NCI-H1436 treated with DMSO at 0.1 percent for 48 hours (cell line): ENCODE results near the gene SEMA5A.

ENCODE experiments used
- DNase-seq: peaks from one replicate; lab custom pipeline; 2025; lab: John Stamatoyannopoulos, UW

Gene SEMA5A

DNA sequence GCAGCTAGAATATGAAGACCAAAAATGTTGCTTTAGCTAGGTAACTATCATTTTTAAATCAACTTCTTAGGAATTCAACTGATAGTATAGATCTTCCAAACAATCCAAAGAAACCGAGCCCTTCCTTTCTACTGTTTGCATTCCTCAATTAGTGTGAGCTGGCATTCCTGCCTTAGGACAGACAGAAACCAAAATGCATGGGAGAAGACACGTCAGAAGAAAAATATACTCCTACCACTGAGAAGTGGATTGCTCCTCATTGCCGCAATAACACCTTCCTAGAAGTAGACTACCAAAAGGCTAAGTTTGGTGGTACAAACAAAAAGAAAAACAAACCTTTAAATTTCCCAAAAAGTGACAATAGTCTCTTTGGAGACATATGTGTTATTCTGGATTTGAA lies 440.0 kb downstream of the SEMA5A start:
- no peak for DNase-seq

DNA sequence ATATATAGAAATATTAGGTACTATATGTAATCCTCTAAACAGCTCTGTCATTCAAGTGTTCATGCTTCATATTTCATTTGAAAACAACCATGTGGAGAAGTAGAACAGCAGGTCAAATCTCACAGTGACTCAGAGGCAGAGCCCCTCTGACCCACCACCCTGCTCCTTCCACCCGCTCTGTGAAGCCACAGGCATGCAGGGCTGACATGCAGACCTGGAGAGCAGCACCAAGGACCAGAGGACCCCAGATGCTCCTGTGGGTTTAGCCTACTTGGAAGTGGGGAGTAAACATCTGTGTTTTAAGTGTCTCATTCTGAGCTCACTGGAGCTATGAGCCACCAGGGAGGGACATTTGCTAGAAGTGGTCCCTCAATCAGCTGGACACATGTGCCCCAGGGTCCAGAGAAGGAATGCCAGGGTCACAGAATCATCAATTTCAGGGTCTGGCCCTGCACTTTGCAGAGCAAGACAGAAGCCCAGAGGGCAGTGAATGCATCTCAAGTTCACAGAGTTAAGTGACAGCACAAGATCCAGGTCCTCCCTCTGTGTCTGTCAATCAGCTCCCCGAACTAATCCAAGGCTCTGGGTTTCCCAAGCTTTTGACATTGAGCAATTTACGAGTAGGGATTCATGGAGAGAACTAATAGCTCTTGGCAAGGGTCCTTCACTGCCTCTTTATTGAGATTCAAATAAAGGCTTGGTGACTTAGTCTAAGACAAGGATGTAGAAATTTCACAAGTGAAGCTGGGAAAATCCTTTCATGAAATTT lies 441.1 kb downstream of the SEMA5A start:
- no peak for DNase-seq

DNA sequence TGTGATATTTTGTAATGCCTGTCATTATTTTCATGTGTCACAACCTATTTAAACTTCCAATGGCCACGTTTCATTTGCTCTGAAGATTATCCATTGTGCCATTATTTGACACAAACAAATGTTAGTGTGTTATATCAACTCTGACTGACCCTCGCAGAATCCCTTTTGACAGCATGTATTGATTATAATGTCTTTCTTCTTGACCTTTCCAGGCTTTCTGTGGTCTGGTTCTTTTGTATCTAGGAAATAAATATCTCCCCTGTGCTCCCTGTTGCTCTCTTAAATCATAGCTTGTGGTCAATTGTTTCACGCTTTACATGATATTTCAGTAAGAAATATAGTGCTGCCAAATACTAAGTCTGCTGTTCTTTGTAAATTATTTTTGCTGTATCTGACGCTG lies 442.6 kb downstream of the SEMA5A start:
- DNase-seq: no peak

DNA sequence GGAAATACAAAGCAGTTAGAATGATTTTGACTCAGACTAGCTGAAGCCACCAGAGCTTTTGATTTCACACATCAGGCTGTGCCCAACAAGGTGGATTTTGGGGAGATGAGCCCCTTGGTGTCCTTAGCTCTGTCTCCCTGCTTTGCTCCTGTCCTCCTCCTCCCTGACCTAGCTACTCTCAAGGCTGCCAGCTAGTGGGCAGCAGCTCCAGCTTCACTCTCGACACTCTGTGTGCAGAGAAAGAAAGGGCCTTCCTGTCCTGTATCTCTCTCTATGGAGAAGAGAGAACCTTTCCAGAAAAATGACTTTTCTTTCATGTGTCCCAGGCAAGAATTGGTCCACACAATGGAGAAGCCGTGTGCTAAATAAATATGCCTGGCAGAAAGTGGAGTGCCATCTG lies 446.2 kb downstream of the SEMA5A start:
- no peak for DNase-seq

DNA sequence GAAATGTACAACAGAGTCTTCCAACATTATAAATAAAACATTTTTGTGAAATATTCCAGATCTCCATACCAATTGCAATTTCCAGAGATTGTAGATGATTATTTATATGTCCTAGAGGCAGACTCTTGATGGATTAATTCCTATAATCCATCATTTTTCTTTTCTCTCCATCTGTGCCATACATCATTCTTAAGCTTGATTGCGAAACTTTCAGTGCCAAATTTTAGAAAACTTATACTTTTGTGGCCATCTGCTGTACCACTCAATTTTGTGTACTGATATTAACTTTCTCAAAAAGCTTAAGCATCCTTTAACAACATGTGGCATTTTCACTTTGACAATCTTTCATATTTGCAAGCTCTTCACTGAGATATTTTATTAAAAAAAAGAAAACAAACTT lies 446.9 kb downstream of the SEMA5A start:
- no peak for DNase-seq

DNA sequence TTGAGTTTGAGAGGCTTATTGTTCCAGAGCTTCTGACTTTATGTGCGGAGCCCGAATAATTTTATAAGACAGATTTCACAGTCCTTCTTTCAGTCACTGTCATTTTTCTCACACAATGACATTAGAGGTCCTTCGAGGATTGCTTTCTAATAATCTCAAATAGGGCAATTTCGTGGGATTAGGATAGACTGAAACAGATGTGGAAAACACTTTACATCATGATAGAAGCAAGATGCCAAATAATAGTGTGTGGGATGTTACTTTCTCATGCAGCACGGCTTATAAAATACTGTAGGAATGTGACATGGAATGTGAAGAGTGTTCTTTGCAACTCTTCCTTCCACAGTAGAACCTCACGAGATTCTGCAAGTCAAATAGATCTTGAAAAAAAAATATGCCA lies 451.3 kb downstream of the SEMA5A start:
- DNase-seq: no peak

DNA sequence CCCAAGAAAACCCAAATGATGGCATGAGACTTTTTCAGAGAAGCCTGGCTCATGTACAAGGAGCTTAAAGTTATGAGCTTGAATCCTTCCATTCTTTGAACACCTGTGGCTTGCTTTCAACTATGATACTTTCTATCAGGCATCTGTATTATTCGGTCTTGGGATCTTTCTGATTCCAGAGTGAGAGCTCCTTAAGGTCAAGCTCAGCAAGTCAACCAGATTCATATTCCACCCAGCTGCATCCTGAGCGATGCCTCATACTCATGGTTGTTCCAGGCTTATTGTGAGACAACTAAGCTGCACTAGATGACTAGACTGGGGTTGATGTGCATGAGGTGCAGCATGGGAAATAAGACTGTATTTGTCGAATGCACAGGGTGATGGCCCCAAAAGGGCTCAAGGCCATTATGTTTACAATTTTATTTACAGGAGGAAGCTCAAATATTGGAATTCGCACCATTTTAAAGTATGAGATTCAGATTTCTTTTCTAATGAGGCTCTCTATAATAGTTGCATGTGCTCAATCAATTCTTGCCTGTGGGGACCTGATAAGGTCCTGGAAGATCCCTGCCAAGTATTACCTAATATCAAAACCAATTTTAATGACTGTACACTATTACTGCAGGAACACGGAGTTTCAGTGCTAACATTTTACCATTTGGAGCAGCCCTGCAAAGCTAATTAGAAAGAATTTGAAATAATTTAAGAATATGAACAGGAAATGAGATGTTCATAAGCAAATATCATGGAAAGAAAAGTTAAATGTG lies 453.8 kb downstream of the SEMA5A start:
- no peak for DNase-seq

DNA sequence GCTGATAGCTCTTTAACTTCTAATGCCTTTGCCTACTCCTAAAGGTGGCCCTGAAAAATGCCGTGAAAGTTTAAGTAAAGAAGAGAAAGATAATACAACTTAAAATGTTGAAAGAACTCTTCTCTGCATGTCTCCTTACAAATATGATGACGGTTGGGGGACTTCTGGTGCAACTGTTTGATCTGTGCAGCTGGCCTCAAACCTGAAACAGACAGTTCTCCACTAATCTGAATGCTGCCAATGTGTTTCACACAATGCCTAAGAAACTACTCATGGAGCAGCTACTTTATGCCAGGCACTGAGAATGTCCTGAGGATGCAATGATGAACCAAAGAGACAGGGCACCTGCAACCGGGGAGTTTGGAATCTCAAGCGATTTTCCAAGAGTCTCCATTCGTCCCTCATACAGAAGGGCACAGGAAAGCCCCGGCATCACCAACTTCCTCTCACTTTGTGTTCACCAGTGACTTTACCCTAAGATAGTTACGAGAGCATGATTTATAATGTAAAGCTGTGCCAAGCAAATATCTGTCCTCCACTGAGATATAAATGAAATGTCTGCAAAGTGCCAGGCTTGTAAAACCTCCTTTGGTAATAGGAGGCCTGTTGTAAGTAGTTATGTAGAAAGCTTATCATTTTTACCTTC lies 455.4 kb downstream of the SEMA5A start:
- no peak for DNase-seq

DNA sequence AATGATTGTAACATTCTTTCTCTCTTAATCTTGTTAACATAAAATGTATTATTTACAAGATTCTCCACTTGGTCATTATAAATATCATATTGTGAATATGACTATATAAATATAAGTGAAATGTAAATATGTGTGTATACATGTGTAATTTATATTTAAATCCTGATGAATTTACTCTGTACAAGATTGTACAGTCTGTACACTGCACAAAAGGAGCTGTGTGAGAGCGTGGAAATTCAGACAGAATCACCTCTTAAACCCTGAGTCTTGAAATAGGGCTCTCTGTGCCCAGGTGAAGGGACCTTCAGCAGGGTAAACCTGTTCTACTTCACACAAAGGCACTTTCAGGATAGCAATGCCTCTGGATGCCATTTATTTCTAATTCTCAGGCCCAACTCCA lies 456.0 kb downstream of the SEMA5A start:
- no peak for DNase-seq

DNA sequence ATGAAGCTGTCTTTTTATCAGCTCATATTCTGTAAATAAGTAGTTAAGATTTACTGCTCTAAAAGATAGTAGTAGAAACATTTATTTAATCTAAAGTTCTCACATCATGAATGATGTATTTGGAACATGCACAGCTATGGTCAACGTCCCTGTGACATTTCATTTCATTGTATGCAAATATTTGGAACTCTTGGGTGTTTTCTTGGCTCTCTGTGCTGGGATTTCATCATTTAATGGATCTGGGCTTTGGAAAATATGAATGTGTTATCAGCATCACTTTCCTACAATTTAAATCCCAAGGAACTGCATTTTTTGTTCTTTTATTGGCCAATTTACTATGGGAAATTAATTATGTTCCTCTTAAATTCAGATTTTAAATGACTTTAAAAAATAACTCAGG lies 462.9 kb downstream of the SEMA5A start:
- DNase-seq: no peak

DNA sequence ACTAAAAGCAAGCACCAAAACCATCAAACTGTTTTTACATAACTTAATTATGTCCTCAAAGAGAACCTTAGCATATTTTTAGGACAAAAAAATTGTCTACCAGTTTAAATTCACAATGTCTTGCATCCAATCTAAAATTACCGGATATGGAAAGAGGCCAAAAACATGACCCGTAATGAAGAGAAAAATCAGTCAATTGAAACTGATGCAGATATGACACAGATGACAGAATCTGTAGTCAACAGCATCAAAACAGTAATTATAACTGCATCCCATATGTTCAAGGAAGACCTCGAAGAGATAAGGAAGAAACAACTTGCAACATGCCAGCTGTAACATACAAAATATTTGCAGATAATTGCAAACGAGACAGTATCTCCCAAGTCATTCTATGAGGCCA lies 473.2 kb downstream of the SEMA5A start:
- DNase-seq: no peak

DNA sequence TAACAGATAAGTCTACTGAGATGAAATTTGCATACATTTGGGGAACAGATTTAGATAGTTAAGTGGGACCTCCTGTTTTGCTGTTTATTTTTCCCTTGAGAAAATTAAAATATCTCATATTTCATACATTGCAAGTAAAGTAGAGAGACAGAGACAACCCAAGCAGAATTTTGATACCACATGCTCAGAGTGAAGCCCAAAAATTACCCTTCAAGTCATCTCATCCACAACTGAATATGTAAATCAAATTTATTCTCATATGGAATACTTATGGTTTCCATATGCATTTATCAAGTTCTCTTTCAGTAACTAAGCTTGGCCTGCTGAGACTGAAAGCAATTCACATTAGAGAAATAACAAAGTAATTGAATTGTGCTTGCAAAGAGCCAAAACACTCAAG lies 474.4 kb downstream of the SEMA5A start:
- DNase-seq: no peak

DNA sequence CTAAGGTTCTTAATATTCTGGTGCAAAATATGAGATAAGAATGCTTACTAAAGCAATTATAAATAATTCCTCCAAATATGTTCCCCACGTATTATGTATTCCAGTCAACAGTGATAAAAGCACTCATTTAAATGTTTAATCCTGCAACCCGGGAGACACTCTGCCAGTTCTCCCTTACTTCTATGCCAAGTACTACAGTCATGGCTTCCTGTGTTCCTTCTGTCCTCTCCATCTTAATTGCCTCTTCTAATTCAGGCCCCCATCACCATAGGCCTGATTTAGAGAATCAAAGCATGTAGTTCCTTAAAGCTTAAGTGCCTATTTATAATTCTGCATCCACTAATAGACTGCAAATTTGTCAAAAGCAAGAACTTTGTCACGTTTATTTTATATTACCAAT lies 474.8 kb downstream of the SEMA5A start:
- DNase-seq: no peak

DNA sequence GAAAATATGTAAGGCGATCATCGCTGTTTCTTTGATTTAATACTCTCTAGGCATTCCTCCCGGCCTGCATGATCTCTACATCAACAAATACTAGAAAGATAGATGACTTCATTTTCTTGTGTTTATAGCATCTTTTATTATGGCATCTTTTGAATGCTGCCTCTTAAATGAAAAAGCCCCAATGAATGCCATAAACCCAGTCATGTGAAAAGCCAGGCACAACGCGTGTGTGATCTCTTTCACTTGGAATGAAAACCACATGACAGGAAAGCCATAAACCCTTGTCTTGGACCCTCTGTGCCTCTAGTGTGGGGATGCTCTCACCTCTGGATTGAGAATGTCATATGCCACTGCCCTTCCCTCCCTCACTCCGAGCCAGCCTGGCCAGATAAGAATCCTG lies 476.2 kb downstream of the SEMA5A start:
- DNase-seq: no peak

DNA sequence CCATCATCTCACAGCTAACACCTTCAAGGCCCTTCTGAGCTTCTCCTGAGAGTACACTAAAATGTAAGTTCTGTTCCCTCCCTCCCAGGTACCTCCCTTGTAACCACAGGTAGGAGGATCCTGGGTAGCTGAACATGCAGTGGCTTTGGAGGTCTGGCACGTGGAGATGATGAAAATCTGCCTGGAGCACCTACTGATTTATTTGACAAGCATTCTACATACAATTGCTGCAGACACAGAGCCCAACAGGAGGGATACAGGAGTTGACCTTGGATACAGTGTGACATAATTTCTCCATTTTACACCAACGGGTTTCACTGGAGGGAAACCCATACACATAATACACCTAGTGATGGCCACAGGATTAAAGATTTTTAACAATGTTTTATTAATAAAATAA lies 478.7 kb downstream of the SEMA5A start:
- DNase-seq: no peak

DNA sequence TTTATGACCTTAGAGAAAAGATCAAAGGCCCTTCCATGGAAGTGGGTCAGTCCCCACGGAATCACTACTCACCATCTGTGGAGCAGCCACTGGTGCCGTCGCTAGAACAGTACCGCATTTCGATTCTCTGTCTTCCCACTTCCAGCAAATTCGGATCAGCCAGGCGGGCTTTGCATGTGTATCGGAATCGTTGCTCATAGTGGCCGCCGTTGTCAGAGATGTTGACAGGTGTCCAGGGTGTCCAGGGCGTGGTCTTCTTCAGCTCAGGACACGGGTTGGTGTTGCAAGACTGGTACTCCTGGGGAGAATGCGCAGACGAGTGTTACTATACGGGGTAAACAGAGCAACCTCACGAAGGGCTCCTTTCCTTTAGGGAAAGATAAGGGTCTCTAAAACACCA lies 479.5 kb downstream of the SEMA5A start:
- DNase-seq: no peak

DNA sequence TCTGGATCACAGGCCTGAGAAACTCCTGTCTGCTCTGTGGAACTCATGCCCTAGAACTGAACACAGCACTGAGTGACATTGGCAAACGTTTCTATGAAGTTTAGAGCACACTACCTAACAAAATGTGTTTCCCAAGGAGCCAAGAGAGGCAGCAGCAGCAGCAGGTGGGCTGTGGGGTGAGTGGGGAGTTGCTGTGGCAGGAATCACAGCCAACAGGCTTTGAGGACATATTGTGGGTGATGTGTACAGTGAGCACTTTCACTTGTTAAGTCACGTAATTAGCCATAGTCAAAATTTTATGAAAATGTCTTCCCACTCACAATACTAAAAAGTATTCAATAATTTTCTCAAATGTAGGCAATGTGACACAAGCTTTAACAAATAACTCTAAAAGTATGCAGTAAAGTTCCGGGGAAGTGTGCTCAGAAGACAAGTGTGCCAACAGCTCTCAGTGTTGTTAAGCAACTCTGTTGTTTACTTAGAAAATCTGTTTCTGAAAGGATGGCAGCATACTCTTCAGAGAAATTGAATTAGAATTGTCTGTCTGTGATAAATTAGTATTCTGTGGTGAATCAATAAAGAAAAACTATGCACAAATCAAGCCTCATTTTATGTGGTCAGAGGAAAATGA lies 482.1 kb downstream of the SEMA5A start:
- no peak for DNase-seq

DNA sequence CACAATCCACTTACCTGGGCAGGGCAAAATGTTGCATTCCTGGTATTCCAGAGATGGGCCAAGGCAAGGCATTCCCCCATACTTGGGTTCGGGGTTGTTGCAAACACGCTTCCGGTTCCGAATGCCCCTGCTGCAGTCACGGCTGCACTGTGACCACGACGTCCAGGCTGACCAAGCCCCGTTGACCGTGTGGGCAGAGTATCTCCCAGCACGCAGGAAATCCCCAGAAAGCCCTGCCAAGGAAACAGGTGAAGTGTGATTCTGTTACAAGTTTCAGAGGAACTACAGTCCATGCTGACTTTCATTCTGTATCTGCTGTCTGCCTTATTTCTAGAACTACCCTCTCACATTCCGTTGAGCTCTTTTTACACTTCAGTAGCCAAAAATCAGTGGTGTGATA lies 483.0 kb downstream of the SEMA5A start:
- no peak for DNase-seq

DNA sequence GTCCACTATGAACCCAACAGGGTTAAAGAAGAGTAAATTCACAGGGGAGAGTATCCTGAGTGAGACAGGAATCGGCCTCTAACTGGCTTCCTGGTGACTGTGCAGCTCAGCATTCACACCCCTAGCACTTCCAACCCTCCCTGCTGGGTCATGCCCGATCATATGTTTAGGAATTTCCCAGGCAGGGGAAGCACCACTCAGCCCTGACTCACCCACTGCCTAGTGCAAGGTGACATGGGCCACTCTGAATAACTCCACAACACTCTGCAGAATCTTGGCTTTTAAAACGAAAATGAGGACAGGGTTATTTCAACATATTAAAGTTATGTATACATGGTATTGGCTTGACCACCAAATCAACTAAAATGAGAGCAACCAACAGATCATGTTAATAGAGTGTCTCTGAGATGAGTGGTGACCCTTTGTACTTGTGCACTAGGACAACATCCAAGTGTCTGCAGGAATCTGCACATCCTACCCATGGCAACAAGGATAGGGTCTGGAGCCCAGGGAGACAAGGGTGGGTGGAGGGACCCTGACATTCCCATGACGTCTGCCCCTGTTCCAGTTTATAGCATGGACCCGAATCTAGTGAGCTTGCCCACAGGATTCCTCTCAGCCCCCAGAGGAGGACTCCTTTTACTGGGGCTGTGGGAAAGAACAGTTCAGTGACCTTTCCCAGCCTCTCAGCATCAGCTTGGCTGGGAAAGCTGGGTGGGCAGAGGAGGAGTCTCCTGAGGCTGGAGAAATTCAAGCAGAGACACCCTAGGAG lies 485.8 kb downstream of the SEMA5A start:
- DNase-seq: no peak

DNA sequence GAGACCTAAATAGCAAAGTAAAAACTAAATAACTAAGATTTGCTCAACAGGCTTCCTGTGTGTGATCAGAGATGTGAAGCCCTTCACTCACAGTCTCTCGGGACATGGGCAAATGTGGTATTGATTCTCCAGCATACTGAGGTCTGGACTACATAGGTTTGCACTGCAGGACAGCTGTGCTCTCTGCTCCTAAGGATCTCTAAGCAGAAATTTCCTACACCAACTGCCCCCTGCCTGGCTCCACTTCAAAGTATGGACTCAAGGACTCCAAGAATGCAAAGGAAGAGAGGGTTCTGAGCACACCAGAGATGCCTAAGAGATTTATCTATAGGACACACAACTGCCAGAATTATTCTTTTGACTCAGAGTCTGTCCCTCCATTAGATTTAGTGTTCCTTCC lies 487.2 kb downstream of the SEMA5A start:
- DNase-seq: no peak

DNA sequence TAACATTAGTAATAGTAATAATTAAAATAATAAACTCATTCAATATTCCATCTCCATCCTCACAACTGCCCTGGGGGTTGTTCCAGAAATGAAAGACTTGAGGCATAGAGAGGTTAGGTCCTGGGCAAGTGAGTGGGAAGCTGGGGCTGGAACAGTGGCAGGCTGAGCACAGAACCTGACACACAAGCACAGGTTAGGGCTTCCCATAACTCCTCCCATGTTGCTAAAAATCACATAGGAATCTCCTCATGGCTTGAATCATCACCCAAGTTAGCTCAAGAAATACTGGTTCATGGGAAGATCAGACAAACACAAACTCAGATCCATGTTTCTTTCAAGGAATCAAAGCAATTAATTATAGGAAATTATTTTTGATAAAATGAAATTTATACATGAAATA lies 487.7 kb downstream of the SEMA5A start:
- no peak for DNase-seq

DNA sequence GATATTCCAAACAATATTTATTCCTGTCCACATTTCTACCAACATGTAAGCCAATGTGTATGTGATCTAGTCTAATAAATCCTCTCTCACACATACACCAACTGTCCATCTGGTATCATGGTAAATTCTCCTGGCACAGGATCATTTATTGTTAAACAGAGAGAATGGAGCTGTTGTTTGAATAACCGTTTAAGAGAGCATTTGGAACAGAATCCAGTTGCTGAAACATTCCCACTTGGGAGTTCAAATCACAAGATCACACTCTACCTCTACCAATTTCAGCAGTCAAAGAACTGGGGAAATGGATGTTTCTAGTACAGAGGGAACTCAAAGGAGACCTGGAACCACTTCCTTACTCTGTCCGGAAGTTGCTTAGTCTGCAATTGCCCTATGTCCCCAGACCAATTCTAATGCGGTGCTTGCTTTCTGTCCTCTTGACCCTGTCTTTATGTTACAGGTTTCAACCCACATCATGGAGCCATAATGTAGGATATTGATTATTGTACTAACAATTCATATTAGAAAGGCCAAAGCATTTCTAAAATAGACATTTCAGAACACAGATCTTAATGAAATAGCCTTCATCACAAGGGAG lies 488.4 kb downstream of the SEMA5A start:
- no peak for DNase-seq
